Trophoblast cell (in vitro differentiated cells and primary cell): ENCODE measurements around the gene TMEM179.

ENCODE experiments used
- DNase-seq, 2 donors: peaks; one replicate each; pipeline ENCODE4 v3.0.0-alpha.2; 2016
- H2AFZ ChIP-seq: 2 replicates; pipeline ENCODE4 v1.6.1; 2013; ENCODE audit warnings: low read length, moderate library complexity, mild to moderate bottlenecking; ENCODE audit not compliant: insufficient read depth, poor library complexity
- H2AK5ac ChIP-seq: 2 replicates; pipeline ENCODE4 v1.6.1; 2013; ENCODE audit warnings: mild to moderate bottlenecking, low read length
- H2BK120ac ChIP-seq: 2 replicates; pipeline ENCODE4 v1.6.1; 2013; ENCODE audit warnings: low read length, mild to moderate bottlenecking, moderate library complexity; ENCODE audit not compliant: insufficient read depth, poor library complexity
- H2BK12ac ChIP-seq: 2 replicates; pipeline ENCODE4 v1.6.1; 2013; ENCODE audit warnings: mild to moderate bottlenecking, low read length, moderate library complexity
- H2BK5ac ChIP-seq: 2 replicates; pipeline ENCODE4 v1.6.1; 2013; ENCODE audit warnings: low read length, low read depth, moderate library complexity, mild to moderate bottlenecking; ENCODE audit not compliant: poor library complexity
- H3K14ac ChIP-seq: 2 replicates; pipeline ENCODE4 v1.6.1; 2013; ENCODE audit warnings: mild to moderate bottlenecking, low read length
- H3K18ac ChIP-seq: 2 replicates; pipeline ENCODE4 v1.6.1; 2013; ENCODE audit warnings: mild to moderate bottlenecking, low read length
- H3K23ac ChIP-seq: 2 replicates; pipeline ENCODE4 v1.6.1; 2013; ENCODE audit warnings: low read length
- H3K27ac ChIP-seq: 2 replicates; pipeline ENCODE4 v1.5.1; 2013; ENCODE audit warnings: low read depth, mild to moderate bottlenecking, inconsistent platforms, low read length, moderate library complexity
- H3K27me3 ChIP-seq: 2 replicates; pipeline ENCODE4 v1.6.1; 2013; ENCODE audit warnings: inconsistent platforms, mild to moderate bottlenecking, low read length, moderate library complexity; ENCODE audit not compliant: insufficient read depth
- H3K36me3 ChIP-seq, 2 experiments: 1 replicate in 1 of 2; 2 replicates in 1 of 2; pipeline ENCODE4 v1.6.1; 2013; ENCODE audit warnings: low read length in 2 of 2, mild to moderate bottlenecking in 2 of 2, moderate library complexity in 1 of 2; ENCODE audit not compliant: insufficient read depth in 2 of 2, control insufficient read depth in 1 of 2
- H3K4ac ChIP-seq: 2 replicates; pipeline ENCODE4 v1.6.1; 2013; ENCODE audit warnings: low read depth, mild to moderate bottlenecking, low read length, moderate library complexity
- H3K4me1 ChIP-seq, 2 experiments: 1 replicate in 1 of 2; 2 replicates in 1 of 2; pipeline ENCODE4 v1.6.1; 2013; ENCODE audit warnings: low read length in 2 of 2, mild to moderate bottlenecking in 2 of 2, moderate library complexity in 1 of 2; ENCODE audit not compliant: insufficient read depth in 2 of 2, control insufficient read depth in 1 of 2
- H3K4me2 ChIP-seq: 2 replicates; pipeline ENCODE4 v1.6.1; 2013; ENCODE audit warnings: inconsistent platforms, mild to moderate bottlenecking, low read length, moderate library complexity
- H3K4me3 ChIP-seq: 2 replicates; pipeline ENCODE4 v1.5.1; 2013; ENCODE audit warnings: mild to moderate bottlenecking, low read depth, low read length, inconsistent platforms
- H3K79me1 ChIP-seq: one replicate; pipeline ENCODE4 v1.6.1; 2013; ENCODE audit warnings: low read length
- H3K79me2 ChIP-seq: 2 replicates; pipeline ENCODE4 v1.6.1; 2013; ENCODE audit warnings: low read length, mild to moderate bottlenecking; ENCODE audit not compliant: control insufficient read depth, insufficient read depth, poor library complexity
- H3K9ac ChIP-seq: 2 replicates; pipeline ENCODE4 v1.6.1; 2013; ENCODE audit warnings: mild to moderate bottlenecking, low read length
- H3K9me3 ChIP-seq: 2 replicates; pipeline ENCODE4 v1.6.1; 2013; ENCODE audit warnings: low read depth, mild to moderate bottlenecking, control low read depth, inconsistent platforms, low read length; ENCODE audit not compliant: insufficient read depth
- H4K12ac ChIP-seq: 2 replicates; pipeline ENCODE4 v1.6.1; 2013; ENCODE audit warnings: low read depth, mild to moderate bottlenecking, low read length, moderate library complexity
- H4K8ac ChIP-seq: 2 replicates; pipeline ENCODE4 v1.6.1; 2013; ENCODE audit warnings: low read depth, mild to moderate bottlenecking, low read length, moderate library complexity
- H4K91ac ChIP-seq: one replicate; pipeline ENCODE4 v1.6.1; 2013; ENCODE audit warnings: low read depth, mild to moderate bottlenecking, low read length, moderate library complexity
- WGBS: extraction: QIAGEN DNeasy Blood & Tissue Kit; methylation state at CpG from one replicate; pipeline ENCODE4 v1.1.7; 2013; ENCODE audit warnings: missing lambda C conversion rate; ENCODE audit not compliant: insufficient read length, insufficient coverage; ENCODE audit errors: extremely low coverage; 5-methylcytosine and 5-hydroxymethylcytosine counted together

TMEM179 gene

GRCh38 chr14:104547998-104548700 lies 56.4 kb downstream of the TMEM179 start:
- no peaks in the 10 kb centered on the region for H3K79me2 ChIP-seq
- no peak overlapping the region for H2BK120ac ChIP-seq
- H2BK5ac ChIP-seq, result no peak overlapping the region
- no peak overlapping the region for H3K4me2 ChIP-seq
- no peaks in the 10 kb centered on the region for H3K4me1 ChIP-seq
- no peak overlapping the region for H3K4me3 ChIP-seq
- H4K12ac ChIP-seq, result no peak overlapping the region
- H4K8ac ChIP-seq, result no peak overlapping the region
- no CpG with 5 or more reads among the region's 14 CpGs for WGBS
- H3K27ac ChIP-seq, result no peak overlapping the region
- no peak overlapping the region for H2BK12ac ChIP-seq
- no peaks in the 10 kb centered on the region for H3K27me3 ChIP-seq
- no peak overlapping the region for H4K91ac ChIP-seq
- no peak overlapping the region for H3K14ac ChIP-seq
- H3K9ac ChIP-seq, result no peak overlapping the region
- DNase-seq, result no peak
- H3K9me3 ChIP-seq, result peaks cover 10% of the 10 kb centered on the region
- H3K23ac ChIP-seq, result no peak overlapping the region
- no peak overlapping the region for H2AFZ ChIP-seq
- H2AK5ac ChIP-seq, result no peak overlapping the region
- no peak overlapping the region for H3K18ac ChIP-seq
- no peaks in the 10 kb centered on the region for H3K36me3 ChIP-seq
- H3K79me1 ChIP-seq, result no peaks in the 10 kb centered on the region
- no peak overlapping the region for H3K4ac ChIP-seq

GRCh38 chr14:104547310-104547997 lies 57.1 kb downstream of the TMEM179 start:
- H2BK120ac ChIP-seq, result no peak overlapping the region
- H2BK5ac ChIP-seq, result no peak overlapping the region
- H2AK5ac ChIP-seq, result no peak overlapping the region
- H3K79me1 ChIP-seq, result no peaks in the 10 kb centered on the region
- H4K8ac ChIP-seq, result no peak overlapping the region
- no peak overlapping the region for H3K27ac ChIP-seq
- H2BK12ac ChIP-seq, result no peak overlapping the region
- H2AFZ ChIP-seq, result no peak overlapping the region
- H3K36me3 ChIP-seq, result no peaks in the 10 kb centered on the region
- no peak overlapping the region for H4K91ac ChIP-seq
- no peak overlapping the region for H3K14ac ChIP-seq
- no peak overlapping the region for H4K12ac ChIP-seq
- H3K4ac ChIP-seq, result no peak overlapping the region
- H3K9me3 ChIP-seq, result peaks cover 10% of the 10 kb centered on the region
- no peak overlapping the region for H3K18ac ChIP-seq
- H3K9ac ChIP-seq, result no peak overlapping the region
- no peak overlapping the region for H3K4me3 ChIP-seq
- DNase-seq, result no peak
- no CpG with 5 or more reads among the region's 18 CpGs for WGBS
- no peak overlapping the region for H3K4me2 ChIP-seq
- H3K79me2 ChIP-seq, result no peaks in the 10 kb centered on the region
- H3K4me1 ChIP-seq, result no peaks in the 10 kb centered on the region
- no peak overlapping the region for H3K23ac ChIP-seq
- no peaks in the 10 kb centered on the region for H3K27me3 ChIP-seq

GRCh38 chr14:104546591-104547309 lies 57.8 kb downstream of the TMEM179 start:
- Histone ChIP-seq H2AFZ (no peak overlapping the region), H3K27me3 (no peaks in the 10 kb centered on the region), H3K4me2 (no peak overlapping the region), H4K12ac (no peak overlapping the region), H2BK5ac (no peak overlapping the region), H3K4ac (no peak overlapping the region), H3K27ac (no peak overlapping the region), H3K79me1 (no peaks in the 10 kb centered on the region), H2AK5ac (no peak overlapping the region), H3K9me3 (peaks cover 10% of the 10 kb centered on the region), H3K36me3 (no peaks in the 10 kb centered on the region), H4K8ac (no peak overlapping the region), H2BK12ac (no peak overlapping the region), H3K9ac (no peak overlapping the region), H3K23ac (no peak overlapping the region), H3K79me2 (no peaks in the 10 kb centered on the region), H2BK120ac (no peak overlapping the region), H3K14ac (no peak overlapping the region), H3K18ac (no peak overlapping the region), H3K4me1 (no peaks in the 10 kb centered on the region), H4K91ac (no peak overlapping the region), H3K4me3 (no peak overlapping the region)
- no CpG with 5 or more reads among the region's 19 CpGs for WGBS
- DNase-seq, result no peak

GRCh38 chr14:104545942-104546501 lies 58.5 kb downstream of the TMEM179 start:
- Histone ChIP-seq H3K36me3 (no peaks in the 10 kb centered on the region), H4K91ac (no peak overlapping the region), H3K27ac (no peak overlapping the region), H3K23ac (no peak overlapping the region), H3K18ac (no peak overlapping the region), H2BK12ac (no peak overlapping the region), H4K8ac (no peak overlapping the region), H3K4ac (no peak overlapping the region), H3K4me3 (no peak overlapping the region), H3K79me2 (no peaks in the 10 kb centered on the region), H3K4me1 (no peaks in the 10 kb centered on the region), H3K4me2 (no peak overlapping the region), H2BK120ac (no peak overlapping the region), H3K27me3 (no peaks in the 10 kb centered on the region), H2BK5ac (no peak overlapping the region), H3K79me1 (no peaks in the 10 kb centered on the region), H4K12ac (no peak overlapping the region), H3K9me3 (peaks cover 8% of the 10 kb centered on the region), H3K9ac (no peak overlapping the region), H2AFZ (no peak overlapping the region), H2AK5ac (no peak overlapping the region), H3K14ac (no peak overlapping the region)
- peak in 1 of 2 donors; percentile 6 for DNase-seq
- no CpG with 5 or more reads among the region's 24 CpGs for WGBS
